ENCODE measurements around the gene POC1B.

POC1B gene

DNA sequence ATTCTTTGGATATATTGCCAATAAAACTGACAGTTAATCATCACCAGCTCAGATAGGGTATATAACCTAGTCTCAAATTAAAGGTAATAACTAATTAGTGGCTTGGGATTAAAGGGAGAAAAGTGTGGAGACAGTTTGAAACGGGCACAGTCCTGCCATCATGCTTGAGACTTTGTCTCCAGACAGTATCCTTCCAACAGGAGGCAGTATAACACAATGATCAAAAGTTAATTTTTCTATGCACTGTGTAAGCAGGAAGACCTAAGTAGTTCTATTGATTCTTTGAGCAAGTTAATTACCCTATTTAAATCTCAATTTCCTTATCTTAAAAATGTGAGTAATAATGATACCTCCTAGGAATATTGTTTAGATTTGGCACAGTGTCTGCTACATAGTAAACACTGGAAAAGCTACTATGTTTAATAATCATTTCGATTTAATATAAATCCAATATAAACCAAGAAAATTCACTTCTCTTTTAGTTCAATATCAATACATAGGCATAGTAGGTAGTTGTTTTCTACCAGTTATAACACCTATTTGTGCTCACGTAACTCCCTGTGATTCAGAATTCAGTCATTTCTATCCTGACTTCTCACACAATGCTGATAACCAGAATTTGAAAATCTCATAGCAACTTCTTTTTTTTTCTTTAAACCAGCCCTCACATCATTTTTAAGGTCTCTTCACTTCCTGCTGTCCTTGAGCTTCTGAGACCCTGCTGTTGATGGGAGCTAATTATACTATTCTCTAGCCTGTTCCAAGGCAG, 54.9 kb downstream of the POC1B start:
- no peak overlapping the region for H3K9ac ChIP-seq (ENCODE audit: insufficient read length, low read depth)
- no peak for DNase-seq (ENCODE audit: low read depth, low spot score)

DNA sequence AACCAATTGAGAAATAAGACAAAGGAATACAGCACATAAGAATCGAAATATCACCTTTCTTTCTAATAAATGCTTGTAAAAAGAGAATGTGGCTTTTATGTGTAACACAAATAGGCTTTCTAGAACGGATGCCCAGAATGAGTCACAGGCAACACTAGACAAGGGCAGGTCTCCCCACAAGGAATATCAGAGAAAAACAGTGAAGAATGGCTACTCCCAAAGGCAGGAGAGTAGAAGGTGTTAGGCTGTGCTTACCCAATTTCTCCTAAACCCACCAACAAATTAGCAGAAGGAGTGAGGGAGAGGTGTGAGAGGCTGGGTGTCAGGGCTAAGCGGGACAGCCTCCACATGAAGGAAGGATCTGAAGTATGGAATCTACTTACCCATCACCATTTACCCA, 56.5 kb downstream of the POC1B start:
- H3K9me3 ChIP-seq (ENCODE audit: insufficient read depth, low read length) = no peaks in the 10 kb centered on the region
- H3K4me3 ChIP-seq (ENCODE audit: insufficient read length, low read depth) = no peak overlapping the region
- H3K27me3 ChIP-seq (ENCODE audit: insufficient read depth, insufficient read length) = no peaks in the 10 kb centered on the region
- no peak for DNase-seq (ENCODE audit: low read depth, low spot score)
- no peaks in the 10 kb centered on the region for H3K4me1 ChIP-seq (ENCODE audit: insufficient read depth, insufficient read length)
- no peak overlapping the region for H3K9ac ChIP-seq (ENCODE audit: insufficient read length, low read depth)
- H3K36me3 ChIP-seq (ENCODE audit: insufficient read depth, insufficient read length, low read length) = no peaks in the 10 kb centered on the region
- TF ChIP-seq SUZ12 (IDR thresholded peaks at IDR 0.05; ENCODE audit: extremely low read depth, insufficient read depth, insufficient read length) (no peak), ZNF274 (IDR thresholded peaks at IDR 0.05; ENCODE audit: low read depth, low read length) (no peak), YY1 (IDR thresholded peaks at IDR 0.05; ENCODE audit: insufficient read depth, insufficient read length) (no peak)

More for the DNA sequence above, 54.9 kb downstream of the POC1B start:
- H3K9me3 ChIP-seq (ENCODE audit: insufficient read depth, low read length) = no peaks in the 10 kb centered on the region
- TF ChIP-seq SUZ12 (IDR thresholded peaks at IDR 0.05; ENCODE audit: extremely low read depth, insufficient read depth, insufficient read length) (no peak), YY1 (IDR thresholded peaks at IDR 0.05; ENCODE audit: insufficient read depth, insufficient read length) (no peak), ZNF274 (IDR thresholded peaks at IDR 0.05; ENCODE audit: low read depth, low read length) (no peak)
- no peak overlapping the region for H3K4me3 ChIP-seq (ENCODE audit: insufficient read length, low read depth)
- no peaks in the 10 kb centered on the region for H3K36me3 ChIP-seq (ENCODE audit: insufficient read depth, insufficient read length, low read length)
- H3K27me3 ChIP-seq (ENCODE audit: insufficient read depth, insufficient read length) = no peaks in the 10 kb centered on the region
- H3K4me1 ChIP-seq (ENCODE audit: insufficient read depth, insufficient read length) = no peaks in the 10 kb centered on the region

DNA sequence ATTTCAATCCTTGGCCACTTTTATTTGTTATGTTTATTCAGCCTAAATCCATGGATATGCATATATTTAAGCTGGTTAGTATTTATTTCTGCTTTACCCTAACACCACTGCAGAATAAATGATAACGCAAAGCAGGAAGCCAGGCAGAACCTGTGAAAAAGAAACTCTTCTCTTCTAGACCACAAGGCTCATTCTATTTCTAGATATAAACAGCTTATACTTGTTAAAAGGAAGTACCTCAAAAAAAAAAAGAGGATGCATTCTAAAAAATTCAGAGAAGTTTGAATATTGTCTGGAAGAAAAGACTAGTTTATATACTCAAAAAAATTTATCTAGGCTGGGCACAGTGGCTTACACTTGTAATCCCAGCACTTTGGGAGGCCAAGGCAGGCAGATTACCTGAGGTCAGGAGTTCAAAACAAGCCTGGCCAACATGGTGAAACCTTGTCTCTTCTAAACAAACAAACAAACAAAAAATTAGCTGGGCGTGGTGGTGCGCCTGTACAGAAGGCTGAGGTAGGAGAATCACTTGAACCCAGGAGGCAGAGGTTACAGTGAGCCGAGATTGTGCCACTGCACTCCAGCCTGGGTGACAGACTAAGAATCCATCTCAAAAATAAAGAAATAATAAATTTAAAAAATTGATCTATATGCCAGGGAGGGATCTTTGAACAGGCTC, 57.1 kb downstream of the POC1B start:
- no peak for DNase-seq (ENCODE audit: low read depth, low spot score)
- Histone ChIP-seq H3K9ac (ENCODE audit: insufficient read length, low read depth) (no peak overlapping the region), H3K27me3 (ENCODE audit: insufficient read depth, insufficient read length) (no peaks in the 10 kb centered on the region), H3K36me3 (ENCODE audit: insufficient read depth, insufficient read length, low read length) (no peaks in the 10 kb centered on the region), H3K4me3 (ENCODE audit: insufficient read length, low read depth) (no peak overlapping the region), H3K4me1 (ENCODE audit: insufficient read depth, insufficient read length) (no peaks in the 10 kb centered on the region), H3K9me3 (ENCODE audit: insufficient read depth, low read length) (no peaks in the 10 kb centered on the region)
- TF ChIP-seq YY1 (IDR thresholded peaks at IDR 0.05; ENCODE audit: insufficient read depth, insufficient read length) (no peak), SUZ12 (IDR thresholded peaks at IDR 0.05; ENCODE audit: extremely low read depth, insufficient read depth, insufficient read length) (no peak), ZNF274 (IDR thresholded peaks at IDR 0.05; ENCODE audit: low read depth, low read length) (no peak)

DNA sequence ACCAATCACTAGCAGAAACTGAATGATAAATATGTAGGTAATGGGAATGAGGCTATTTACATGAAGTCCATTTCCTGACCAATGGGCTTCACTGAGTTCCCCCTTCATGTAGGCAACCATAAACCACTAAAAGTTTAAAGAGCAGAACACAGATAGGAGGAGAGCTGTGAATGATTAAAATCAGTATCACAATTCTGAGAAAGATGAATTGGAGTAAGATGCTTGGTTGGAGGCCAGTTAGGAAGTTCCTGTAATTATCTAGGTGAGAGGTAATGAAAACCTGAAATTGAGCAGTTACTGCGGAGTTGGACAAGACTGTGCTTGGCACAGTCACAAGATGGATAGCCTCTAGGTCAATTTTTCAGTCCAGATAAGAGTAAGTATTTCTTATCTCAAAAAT, 57.8 kb downstream of the POC1B start:
- no peak overlapping the region for H3K4me3 ChIP-seq (ENCODE audit: insufficient read length, low read depth)
- no peak for DNase-seq (ENCODE audit: low read depth, low spot score)
- no peaks in the 10 kb centered on the region for H3K9me3 ChIP-seq (ENCODE audit: insufficient read depth, low read length)
- no peaks in the 10 kb centered on the region for H3K4me1 ChIP-seq (ENCODE audit: insufficient read depth, insufficient read length)
- TF ChIP-seq SUZ12 (IDR thresholded peaks at IDR 0.05; ENCODE audit: extremely low read depth, insufficient read depth, insufficient read length) (no peak), YY1 (IDR thresholded peaks at IDR 0.05; ENCODE audit: insufficient read depth, insufficient read length) (no peak), ZNF274 (IDR thresholded peaks at IDR 0.05; ENCODE audit: low read depth, low read length) (no peak)
- no peaks in the 10 kb centered on the region for H3K27me3 ChIP-seq (ENCODE audit: insufficient read depth, insufficient read length)
- no peaks in the 10 kb centered on the region for H3K36me3 ChIP-seq (ENCODE audit: insufficient read depth, insufficient read length, low read length)
- H3K9ac ChIP-seq (ENCODE audit: insufficient read length, low read depth) = no peak overlapping the region

DNA sequence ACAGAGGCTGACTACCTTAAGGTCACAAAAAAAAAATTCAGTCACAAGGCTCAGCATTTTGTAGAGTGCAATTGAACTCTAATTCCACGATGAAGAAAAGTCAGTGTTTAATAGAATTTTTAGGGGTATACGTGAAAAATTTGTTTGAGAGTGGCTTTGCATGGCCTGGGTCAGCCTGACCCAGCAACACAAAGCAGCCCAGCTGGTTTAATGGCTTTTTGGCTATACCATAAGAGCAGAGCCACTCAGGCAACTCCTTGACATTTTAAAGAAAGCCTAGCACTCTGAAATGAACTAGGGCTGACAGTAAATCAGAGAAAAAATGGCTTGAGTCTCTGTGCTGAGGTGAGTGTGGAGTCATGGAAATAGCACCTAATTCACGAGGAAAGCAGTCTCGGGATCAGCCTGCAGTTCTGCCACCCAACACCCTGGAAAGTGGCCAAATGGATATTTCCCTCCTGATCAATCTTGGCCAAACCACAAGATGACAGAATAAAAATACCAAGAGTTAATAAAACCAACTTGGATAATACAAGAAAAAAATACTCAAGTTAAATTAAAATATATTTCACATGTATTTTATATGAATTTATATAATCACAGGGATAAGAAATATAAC, 60.8 kb downstream of the POC1B start:
- no peaks in the 10 kb centered on the region for H3K9me3 ChIP-seq (ENCODE audit: insufficient read depth, low read length)
- no peaks in the 10 kb centered on the region for H3K36me3 ChIP-seq (ENCODE audit: insufficient read depth, insufficient read length, low read length)
- DNase-seq (ENCODE audit: low read depth, low spot score) = no peak
- H3K4me1 ChIP-seq (ENCODE audit: insufficient read depth, insufficient read length) = no peaks in the 10 kb centered on the region
- H3K9ac ChIP-seq (ENCODE audit: insufficient read length, low read depth) = no peak overlapping the region
- TF ChIP-seq YY1 (IDR thresholded peaks at IDR 0.05; ENCODE audit: insufficient read depth, insufficient read length) (no peak), ZNF274 (IDR thresholded peaks at IDR 0.05; ENCODE audit: low read depth, low read length) (no peak), SUZ12 (IDR thresholded peaks at IDR 0.05; ENCODE audit: extremely low read depth, insufficient read depth, insufficient read length) (no peak)
- H3K27me3 ChIP-seq (ENCODE audit: insufficient read depth, insufficient read length) = no peaks in the 10 kb centered on the region
- H3K4me3 ChIP-seq (ENCODE audit: insufficient read length, low read depth) = no peak overlapping the region

DNA sequence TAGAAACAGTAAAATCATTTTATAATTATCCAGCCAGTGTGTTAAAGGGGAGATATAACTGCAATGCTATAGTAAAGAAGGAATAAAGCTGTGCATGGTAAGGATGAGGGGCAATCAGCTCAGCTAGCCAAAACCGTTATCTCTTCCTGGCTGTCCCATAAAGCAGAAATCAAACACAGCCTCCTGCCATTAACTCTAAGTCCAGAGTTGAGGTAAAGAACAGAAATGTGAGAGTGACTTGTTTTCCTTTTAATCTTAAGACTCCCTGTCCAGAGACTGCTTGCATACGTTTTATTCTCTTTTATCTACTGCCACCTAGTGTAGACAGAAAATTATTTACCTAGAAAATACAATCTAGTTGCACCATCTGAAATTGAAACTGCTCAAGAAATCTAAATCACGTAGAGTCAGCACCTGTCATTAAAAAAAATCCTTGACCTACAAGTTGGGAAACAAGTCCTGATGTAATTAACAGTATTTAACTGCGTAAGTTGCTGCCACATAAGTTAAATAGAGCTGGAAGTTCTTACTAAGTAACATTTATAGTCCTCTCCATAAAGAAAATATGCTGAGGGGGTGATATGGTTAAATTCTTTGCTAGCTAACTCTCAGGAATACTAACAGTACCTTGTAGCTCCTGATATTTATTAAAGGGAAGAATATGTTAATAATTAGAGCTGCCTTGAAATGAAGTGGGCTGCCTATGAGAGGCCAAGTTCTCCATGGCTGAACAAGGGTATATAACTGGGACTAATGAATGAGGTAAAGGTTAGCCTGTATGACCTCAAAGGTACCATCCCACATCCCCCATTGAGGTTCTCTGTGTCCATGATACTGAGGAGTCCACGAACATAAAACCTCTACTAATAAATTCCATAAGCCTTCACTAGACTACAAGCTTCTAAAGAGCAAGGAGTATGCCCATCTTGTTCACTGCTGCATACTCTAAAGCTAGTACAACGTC, 63.9 kb downstream of the POC1B start:
- no peak for TF ChIP-seq YY1 (IDR thresholded peaks at IDR 0.05; ENCODE audit: insufficient read depth, insufficient read length)
- no peak for TF ChIP-seq ZNF274 (IDR thresholded peaks at IDR 0.05; ENCODE audit: low read depth, low read length)
- TF ChIP-seq SUZ12 (IDR thresholded peaks at IDR 0.05; ENCODE audit: extremely low read depth, insufficient read depth, insufficient read length) = no peak
- Histone ChIP-seq H3K9me3 (ENCODE audit: insufficient read depth, low read length) (no peaks in the 10 kb centered on the region), H3K27me3 (ENCODE audit: insufficient read depth, insufficient read length) (no peaks in the 10 kb centered on the region), H3K4me3 (ENCODE audit: insufficient read length, low read depth) (no peak overlapping the region), H3K36me3 (ENCODE audit: insufficient read depth, insufficient read length, low read length) (no peaks in the 10 kb centered on the region), H3K4me1 (ENCODE audit: insufficient read depth, insufficient read length) (no peaks in the 10 kb centered on the region), H3K9ac (ENCODE audit: insufficient read length, low read depth) (no peak overlapping the region)
- DNase-seq (ENCODE audit: low read depth, low spot score) = no peak

Measured in NT2/D1 (cell line).